Ishikawa (cell line): ENCODE results near the gene MAP3K9.

Experiments used
- CEBPB ChIP-seq: IDR thresholded peaks from 2 replicates; pipeline ENCODE4 v1.6.1; 2012
- CREB1 ChIP-seq: IDR thresholded peaks from 2 replicates; pipeline ENCODE4 v1.6.1; 2012; ENCODE audit warnings: low read depth
- EGR1 ChIP-seq: IDR thresholded peaks from 2 replicates; pipeline ENCODE4 v1.6.1; 2012
- EP300 ChIP-seq: IDR thresholded peaks from 2 replicates; pipeline ENCODE4 v1.6.1; 2012; ENCODE audit warnings: borderline replicate concordance
- FOXM1 ChIP-seq: IDR thresholded peaks from 2 replicates; pipeline ENCODE4 v1.6.1; 2012; ENCODE audit warnings: low read depth, borderline replicate concordance
- MAX ChIP-seq: IDR thresholded peaks from 2 replicates; pipeline ENCODE4 v1.6.1; 2012
- NFIC ChIP-seq: IDR thresholded peaks from 2 replicates; pipeline ENCODE4 v1.6.1; 2012
- RAD21 ChIP-seq: IDR thresholded peaks from 2 replicates; pipeline ENCODE4 v1.6.1; 2012; ENCODE audit warnings: low read depth
- REST ChIP-seq: IDR thresholded peaks from 2 replicates; pipeline ENCODE4 v1.6.1; 2012; ENCODE audit warnings: low read depth, mild to moderate bottlenecking
- TAF1 ChIP-seq: IDR thresholded peaks from 2 replicates; pipeline ENCODE4 v1.6.1; 2012; ENCODE audit warnings: low read depth, mild to moderate bottlenecking
- TCF12 ChIP-seq: IDR thresholded peaks from 2 replicates; pipeline ENCODE4 v1.6.1; 2012; ENCODE audit warnings: low read depth
- TEAD4 ChIP-seq: IDR thresholded peaks from 2 replicates; pipeline ENCODE4 v1.6.1; 2012
- USF1 ChIP-seq: IDR thresholded peaks from 2 replicates; pipeline ENCODE4 v1.6.1; 2012
- YY1 ChIP-seq: IDR thresholded peaks from 2 replicates; pipeline ENCODE4 v1.6.1; 2012; ENCODE audit warnings: low read depth
- ZBTB7A ChIP-seq: IDR thresholded peaks from 2 replicates; pipeline ENCODE4 v1.6.1; 2012; ENCODE audit warnings: low read depth

MAP3K9 gene

GRCh38 chr14:70718383-70719118, 90.8 kb downstream of the MAP3K9 start:
- TF ChIP-seq MAX = no peak
- TF ChIP-seq ZBTB7A = no peak
- no peak for TF ChIP-seq FOXM1

GRCh38 chr14:70716958-70717357, 92.4 kb downstream of the MAP3K9 start:
- no peak for TF ChIP-seq TEAD4

GRCh38 chr14:70716483-70716882, 92.8 kb downstream of the MAP3K9 start:
- TF ChIP-seq EP300 (no peak), RAD21 (no peak), FOXM1 (no peak), CREB1 (no peak), TCF12 (no peak), REST (no peak), EGR1 (no peak), CEBPB (no peak), NFIC (no peak), TEAD4 (no peak), TAF1 (no peak), YY1 (no peak)

GRCh38 chr14:70714055-70714550, 95.2 kb downstream of the MAP3K9 start:
- no peak for TF ChIP-seq YY1
- TF ChIP-seq RAD21 = peak; percentile 66

GRCh38 chr14:70713511-70713916, 95.8 kb downstream of the MAP3K9 start:
- TF ChIP-seq MAX = no peak
- TF ChIP-seq REST = no peak
- no peak for TF ChIP-seq CEBPB
- no peak for TF ChIP-seq EP300
- TF ChIP-seq TCF12 = no peak
- no peak for TF ChIP-seq ZBTB7A
- no peak for TF ChIP-seq TAF1
- TF ChIP-seq CREB1 = no peak
- TF ChIP-seq EGR1 = no peak
- TF ChIP-seq YY1 = no peak
- no peak for TF ChIP-seq USF1
- TF ChIP-seq TEAD4 = no peak
- no peak for TF ChIP-seq FOXM1
- TF ChIP-seq RAD21 = no peak

GRCh38 chr14:70713096-70713495, 96.2 kb downstream of the MAP3K9 start:
- TF ChIP-seq YY1 = no peak
- TF ChIP-seq ZBTB7A = no peak

GRCh38 chr14:70711451-70711850, 97.9 kb downstream of the MAP3K9 start:
- no peak for TF ChIP-seq EP300
- TF ChIP-seq NFIC = no peak
- no peak for TF ChIP-seq MAX
- no peak for TF ChIP-seq YY1
- no peak for TF ChIP-seq USF1
- no peak for TF ChIP-seq RAD21
- no peak for TF ChIP-seq TAF1
- TF ChIP-seq ZBTB7A = no peak
- no peak for TF ChIP-seq TCF12
- TF ChIP-seq CREB1 = no peak
- no peak for TF ChIP-seq EGR1
- TF ChIP-seq CEBPB = no peak
- no peak for TF ChIP-seq REST
- no peak for TF ChIP-seq FOXM1
- no peak for TF ChIP-seq TEAD4
